ENCODE results near the gene CRTC3. TPM values are rescaled to one million over a fixed set of nuclear protein-coding genes. Genes with fewer than 3 reads are reported as not detected.

The CRTC3 gene
- total and polyA plus RNA-seq, 2 of the 13 experiments (the other 11 are each of a cell fraction or from before 2014, with no cell fraction given): 8.4 to 11.8 TPM

GRCh38 chr15:90489944-90490343, 39.8 kb upstream of the CRTC3 start (continued):
- TF ChIP-seq ZBED4 (CRISPR knock-in tag; IDR thresholded peaks at IDR 0.05; ENCODE audit: borderline replicate concordance) (peak; percentile 93), GTF2F1 (IDR thresholded peaks at IDR 0.05; ENCODE audit: low read length) (no peak), ZFP82 (CRISPR knock-in tag; IDR thresholded peaks at IDR 0.05; ENCODE audit: borderline replicate concordance) (no peak), ZNF382 (CRISPR knock-in tag; IDR thresholded peaks at IDR 0.05; ENCODE audit: borderline replicate concordance) (no peak), ZNF547 (CRISPR knock-in tag; IDR thresholded peaks at IDR 0.05) (no peak), NCOA5 (CRISPR knock-in tag; IDR thresholded peaks at IDR 0.05) (no peak), ZNF124 (CRISPR knock-in tag; IDR thresholded peaks at IDR 0.05) (peak; percentile 45; the same call in 1 of the 2 replicates), ZNF552 (CRISPR knock-in tag; IDR thresholded peaks at IDR 0.05; ENCODE audit: borderline replicate concordance) (no peak), HNRNPLL (IDR thresholded peaks at IDR 0.05; ENCODE audit: low read depth, low read length, poor library complexity, severe bottlenecking) (no peak), MIER3 (CRISPR knock-in tag; IDR thresholded peaks at IDR 0.05; ENCODE audit: borderline replicate concordance) (peak; percentile 94; the same call in 1 of the 2 replicates), DNMT3B (CRISPR knock-in tag; conservative IDR thresholded peaks at IDR 0.05) (0 out of 2 replicates have a peak, but pooled peaks have one; percentile 59), ZNF850 (CRISPR knock-in tag; conservative IDR thresholded peaks at IDR 0.05) (no peak), HNRNPK (IDR thresholded peaks at IDR 0.05; ENCODE audit: low read depth, low read length, poor library complexity, severe bottlenecking) (no peak), ZNF143 (CRISPR knock-in tag; IDR thresholded peaks at IDR 0.05) (peak; percentile 36; the same call in 1 of the 2 replicates), MYC (CRISPR knock-in tag; IDR thresholded peaks at IDR 0.05; ENCODE audit: borderline replicate concordance) (no peak), ZIK1 (CRISPR knock-in tag; IDR thresholded peaks at IDR 0.05; ENCODE audit: borderline replicate concordance, low read depth) (peak; percentile 58; the same call in 1 of the 2 replicates), PRMT3 (CRISPR knock-in tag; IDR thresholded peaks at IDR 0.05; ENCODE audit: borderline replicate concordance, low read depth) (no peak)
- TF ChIP-seq, protein P1, sequence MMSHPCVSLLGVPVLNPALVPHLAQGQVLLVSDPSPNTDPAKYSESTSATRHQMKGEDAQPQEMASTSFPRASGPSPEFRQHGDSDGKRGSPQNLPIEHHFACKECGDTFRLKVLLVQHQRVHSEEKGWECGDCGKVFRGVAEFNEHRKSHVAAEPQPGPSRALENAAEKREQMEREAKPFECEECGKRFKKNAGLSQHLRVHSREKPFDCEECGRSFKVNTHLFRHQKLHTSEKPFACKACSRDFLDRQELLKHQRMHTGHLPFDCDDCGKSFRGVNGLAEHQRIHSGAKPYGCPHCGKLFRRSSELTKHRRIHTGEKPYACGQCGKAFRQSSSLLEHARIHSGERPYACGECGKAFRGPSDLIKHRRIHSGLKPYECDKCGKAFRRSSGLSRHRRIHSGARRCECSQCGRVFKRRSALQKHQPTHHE (CRISPR knock-in tag; IDR thresholded peaks at IDR 0.05; ENCODE audit: borderline replicate concordance): no peak
- TF ChIP-seq, protein P2, sequence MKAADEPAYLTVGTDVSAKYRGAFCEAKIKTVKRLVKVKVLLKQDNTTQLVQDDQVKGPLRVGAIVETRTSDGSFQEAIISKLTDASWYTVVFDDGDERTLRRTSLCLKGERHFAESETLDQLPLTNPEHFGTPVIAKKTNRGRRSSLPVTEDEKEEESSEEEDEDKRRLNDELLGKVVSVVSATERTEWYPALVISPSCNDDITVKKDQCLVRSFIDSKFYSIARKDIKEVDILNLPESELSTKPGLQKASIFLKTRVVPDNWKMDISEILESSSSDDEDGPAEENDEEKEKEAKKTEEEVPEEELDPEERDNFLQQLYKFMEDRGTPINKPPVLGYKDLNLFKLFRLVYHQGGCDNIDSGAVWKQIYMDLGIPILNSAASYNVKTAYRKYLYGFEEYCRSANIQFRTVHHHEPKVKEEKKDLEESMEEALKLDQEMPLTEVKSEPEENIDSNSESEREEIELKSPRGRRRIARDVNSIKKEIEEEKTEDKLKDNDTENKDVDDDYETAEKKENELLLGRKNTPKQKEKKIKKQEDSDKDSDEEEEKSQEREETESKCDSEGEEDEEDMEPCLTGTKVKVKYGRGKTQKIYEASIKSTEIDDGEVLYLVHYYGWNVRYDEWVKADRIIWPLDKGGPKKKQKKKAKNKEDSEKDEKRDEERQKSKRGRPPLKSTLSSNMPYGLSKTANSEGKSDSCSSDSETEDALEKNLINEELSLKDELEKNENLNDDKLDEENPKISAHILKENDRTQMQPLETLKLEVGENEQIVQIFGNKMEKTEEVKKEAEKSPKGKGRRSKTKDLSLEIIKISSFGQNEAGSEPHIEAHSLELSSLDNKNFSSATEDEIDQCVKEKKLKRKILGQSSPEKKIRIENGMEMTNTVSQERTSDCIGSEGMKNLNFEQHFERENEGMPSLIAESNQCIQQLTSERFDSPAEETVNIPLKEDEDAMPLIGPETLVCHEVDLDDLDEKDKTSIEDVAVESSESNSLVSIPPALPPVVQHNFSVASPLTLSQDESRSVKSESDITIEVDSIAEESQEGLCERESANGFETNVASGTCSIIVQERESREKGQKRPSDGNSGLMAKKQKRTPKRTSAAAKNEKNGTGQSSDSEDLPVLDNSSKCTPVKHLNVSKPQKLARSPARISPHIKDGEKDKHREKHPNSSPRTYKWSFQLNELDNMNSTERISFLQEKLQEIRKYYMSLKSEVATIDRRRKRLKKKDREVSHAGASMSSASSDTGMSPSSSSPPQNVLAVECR (CRISPR knock-in tag; IDR thresholded peaks at IDR 0.05; ENCODE audit: borderline replicate concordance): peak; percentile 79; the same call in 1 of the 2 replicates
